HS-27A (cell line): ENCODE results near the gene CSK.
A peak's percentile ranks its signal among the peaks of the same experiment; 100 is the strongest.

Source experiments
- DNase-seq: peaks from one replicate; pipeline ENCODE4 v3.0.0-alpha.2; 2012; ENCODE audit warnings: low read depth, missing footprints

The CSK gene

DNA sequence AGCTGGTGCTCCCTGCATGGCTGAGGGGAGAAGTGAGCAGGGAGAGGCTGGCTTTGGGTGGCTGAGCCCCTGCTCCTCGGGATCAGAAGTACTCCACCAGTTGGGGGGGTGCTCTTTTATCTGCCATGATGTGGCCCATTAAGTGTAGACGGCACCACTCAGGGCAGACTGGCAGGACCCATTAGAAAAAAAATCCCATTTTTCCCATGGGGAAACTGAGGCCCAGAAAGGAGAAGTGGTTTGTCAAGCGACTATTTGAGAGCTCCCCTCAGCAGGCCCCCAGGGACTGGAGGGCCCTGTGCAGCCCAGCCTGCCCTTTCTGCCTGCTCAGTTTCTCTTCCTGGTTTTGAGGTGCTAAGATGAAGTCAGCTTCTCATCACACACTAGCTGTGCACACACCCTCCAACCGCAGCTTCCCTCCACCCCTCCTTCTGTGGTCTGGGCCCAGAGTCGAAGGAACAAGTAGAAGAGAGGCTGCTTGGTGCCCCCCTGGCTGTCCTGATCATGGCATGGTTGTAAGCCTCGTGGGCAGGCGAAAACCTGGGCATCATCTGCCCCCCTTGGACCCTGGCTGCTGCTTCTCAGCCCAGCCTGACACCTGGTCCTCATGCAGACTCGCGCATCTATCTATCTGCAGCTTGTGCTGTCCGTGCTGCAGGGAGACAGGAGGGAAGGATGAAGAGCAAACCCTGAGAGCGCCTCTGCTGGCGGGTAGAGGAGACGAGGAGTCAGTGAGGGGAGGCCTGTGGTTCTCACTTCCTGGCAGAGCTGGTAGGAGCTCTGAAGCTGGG lies 5.6 kb downstream of the CSK start:
- no peak for DNase-seq

- no peak for DNase-seq
Observed at GRCh38 chr15:74788042-74788682, 6.3 kb downstream of the CSK start.

- DNase-seq = no peak
Observed at GRCh38 chr15:74788683-74789151, 6.8 kb downstream of the CSK start.

GRCh38 chr15:74789171-74789631 lies 7.3 kb downstream of the CSK start:
- no peak for DNase-seq

DNA sequence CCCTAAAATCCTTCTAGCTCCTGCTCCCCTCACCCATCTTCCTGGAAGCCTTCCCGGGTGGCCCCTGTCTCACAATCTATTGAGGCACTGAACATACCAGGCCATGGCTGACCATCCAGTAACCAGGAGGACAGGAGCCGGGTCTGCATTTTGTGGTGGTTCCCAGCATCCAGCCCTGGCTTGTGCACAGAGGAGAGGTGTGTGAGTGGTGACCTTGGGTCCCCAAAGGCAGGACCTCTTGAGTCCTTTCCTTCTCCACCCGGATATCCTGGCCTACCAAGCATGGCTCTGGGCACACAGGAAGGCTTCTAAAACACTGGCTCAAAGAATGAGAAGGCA lies 7.8 kb downstream of the CSK start:
- no peak for DNase-seq

DNA sequence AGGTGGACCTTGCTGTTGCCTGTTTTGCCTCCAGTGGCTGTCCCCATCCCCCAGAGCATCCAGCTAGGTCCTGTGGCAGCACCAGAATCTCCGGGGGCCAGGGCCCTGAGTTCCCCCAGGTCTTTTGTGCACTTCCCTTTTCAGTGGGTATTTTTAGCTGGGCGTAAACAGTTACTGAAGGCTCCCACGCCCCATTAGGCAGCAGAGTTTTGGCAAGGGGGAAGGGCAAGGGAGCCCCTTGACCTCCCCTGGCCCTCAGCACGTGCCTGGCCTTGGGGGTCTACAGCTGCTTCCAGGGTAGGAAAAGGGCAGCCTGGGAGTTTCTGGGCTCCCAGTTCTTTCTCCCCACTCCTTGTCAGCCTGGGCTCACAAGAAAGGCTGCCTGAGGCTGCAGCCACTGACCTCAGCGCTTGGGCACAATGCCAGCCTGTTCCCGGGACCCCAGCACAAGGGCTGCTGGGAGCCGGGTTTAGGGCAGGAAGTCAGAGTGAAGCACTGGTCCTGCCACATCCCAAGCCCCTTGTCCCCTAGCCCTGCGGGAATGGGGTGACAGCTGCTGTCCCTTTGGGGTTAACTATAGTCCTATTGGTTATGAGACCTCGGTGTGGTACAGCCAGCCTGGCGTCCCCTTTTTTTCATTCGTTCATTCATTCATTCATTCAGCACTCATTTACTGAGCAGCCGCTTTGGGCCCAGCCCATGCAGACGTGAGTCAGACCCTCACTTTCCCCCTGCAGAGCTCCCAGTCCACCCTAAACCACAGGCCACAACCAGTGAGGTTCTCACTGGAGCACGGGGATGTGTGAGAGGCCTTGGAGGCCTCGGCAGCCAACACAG lies 8.4 kb downstream of the CSK start:
- DNase-seq = peak; percentile 93

GRCh38 chr15:74791007-74791406 lies 9.1 kb downstream of the CSK start:
- no peak for DNase-seq

DNA sequence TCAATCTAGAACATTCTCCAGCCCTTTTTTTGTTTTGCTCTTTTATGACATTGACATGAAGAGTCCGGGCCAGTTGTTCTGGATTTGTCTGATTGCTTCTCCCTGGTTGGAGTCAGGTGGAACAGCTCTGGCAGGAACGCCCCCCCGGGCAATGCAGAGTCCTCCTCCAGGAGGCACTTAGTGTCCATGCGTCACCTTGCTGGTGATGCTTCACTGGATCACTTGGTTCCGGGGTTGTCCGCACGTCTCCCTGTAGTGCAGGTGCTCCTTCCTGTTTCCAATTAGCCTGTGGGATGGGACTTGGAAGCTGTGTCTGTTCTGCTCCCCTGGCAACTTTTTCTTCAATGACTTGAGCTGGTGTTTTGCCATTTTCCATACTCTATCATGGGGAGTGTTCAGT lies 9.8 kb downstream of the CSK start:
- DNase-seq = no peak

DNA sequence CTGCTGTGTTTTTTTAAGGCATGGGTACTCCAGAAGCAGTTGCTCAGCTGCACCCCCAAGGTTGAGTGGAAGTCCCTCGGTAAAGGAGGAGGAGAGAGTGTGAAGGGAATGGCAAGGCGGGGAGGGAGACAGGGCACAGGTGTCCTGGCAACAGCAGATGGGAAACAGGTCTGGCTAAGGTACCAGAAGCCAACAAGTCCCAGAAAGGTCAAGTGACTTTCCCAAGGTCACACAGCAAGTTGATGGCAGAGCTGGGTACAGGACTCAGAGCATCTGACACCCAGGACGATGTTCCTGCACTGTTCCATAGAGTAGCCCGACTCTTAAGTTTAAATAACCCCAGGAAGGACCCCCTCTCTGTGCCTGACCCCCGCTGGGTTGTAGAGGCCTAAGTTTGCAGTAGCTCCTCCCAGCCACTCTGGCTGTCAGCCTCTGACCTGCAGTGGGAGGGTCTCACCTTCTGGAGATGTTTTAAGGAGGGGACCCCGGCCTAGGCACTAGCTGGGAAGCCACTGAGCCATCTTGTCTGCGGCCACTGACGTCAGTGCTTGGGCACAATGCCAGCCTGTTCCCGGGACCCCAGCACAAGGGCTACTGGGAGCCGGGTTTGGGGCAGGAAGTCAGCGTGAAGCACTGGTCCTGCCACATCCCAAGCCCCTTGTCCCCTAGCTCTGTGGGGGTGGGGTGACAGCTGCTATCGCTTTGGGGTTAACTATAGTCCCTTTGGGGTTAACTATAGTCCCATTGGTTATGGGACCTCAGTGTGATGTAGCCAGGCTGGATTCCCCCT lies 10.5 kb downstream of the CSK start:
- DNase-seq = no peak

GRCh38 chr15:74793135-74794028 lies 11.5 kb downstream of the CSK start:
- DNase-seq = no peak

- no peak for DNase-seq
Observed at GRCh38 chr15:74794248-74794969, 12.5 kb downstream of the CSK start.

DNA sequence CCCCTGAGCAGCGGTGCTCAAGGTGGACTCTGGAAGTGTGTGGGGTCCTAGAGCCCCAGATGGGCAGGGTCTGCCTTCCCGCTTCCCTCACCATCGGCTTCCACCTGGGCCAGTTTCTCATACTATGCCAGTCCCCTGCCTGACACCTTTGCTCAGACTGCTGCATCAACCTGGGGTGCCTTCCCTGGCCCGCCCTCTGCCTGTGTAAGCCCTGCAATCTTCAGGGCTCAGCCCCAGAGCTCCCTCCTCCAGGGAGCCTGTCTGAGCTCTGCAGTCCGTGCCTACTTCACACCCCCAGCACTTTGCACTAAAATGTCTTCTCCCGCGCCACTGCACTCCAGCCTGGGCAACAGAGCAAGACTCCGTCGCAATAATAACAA lies 13.1 kb downstream of the CSK start:
- no peak for DNase-seq

GRCh38 chr15:74795966-74796625 lies 14.2 kb downstream of the CSK start:
- no peak for DNase-seq

DNA sequence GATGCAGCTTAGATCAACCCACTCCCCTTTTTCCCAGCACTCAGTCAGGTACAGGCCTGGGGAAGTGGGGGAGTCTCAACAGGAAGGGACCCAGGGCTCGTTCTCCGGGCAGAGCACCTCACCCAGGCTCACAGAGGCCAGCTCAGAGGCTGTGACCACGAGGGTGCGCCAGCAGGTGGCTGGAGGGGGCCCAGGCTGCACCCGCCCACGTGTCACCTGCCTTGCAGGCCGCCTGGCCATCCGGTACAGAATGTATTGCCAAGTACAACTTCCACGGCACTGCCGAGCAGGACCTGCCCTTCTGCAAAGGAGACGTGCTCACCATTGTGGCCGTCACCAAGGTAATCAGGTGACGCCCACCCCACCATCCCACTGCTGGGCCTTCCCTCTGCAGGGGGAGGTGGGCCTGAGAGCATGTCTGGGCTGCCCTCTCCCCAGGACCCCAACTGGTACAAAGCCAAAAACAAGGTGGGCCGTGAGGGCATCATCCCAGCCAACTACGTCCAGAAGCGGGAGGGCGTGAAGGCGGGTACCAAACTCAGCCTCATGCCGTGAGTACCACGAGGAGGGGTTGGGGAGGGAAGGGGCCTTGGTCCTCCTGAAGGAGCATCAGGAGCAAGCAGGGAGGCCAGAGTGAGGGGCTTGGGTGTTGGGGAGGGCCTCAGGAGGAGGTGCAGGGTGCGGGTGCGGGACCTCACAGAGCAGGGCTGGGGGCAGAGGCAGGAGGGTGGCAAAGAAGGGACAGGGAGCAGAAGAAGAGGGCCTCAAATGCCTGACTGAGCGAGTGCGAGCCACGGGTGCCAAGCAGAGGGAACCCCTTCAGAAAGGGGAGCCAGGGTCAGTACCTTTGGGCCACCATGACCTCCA lies 16.7 kb downstream of the CSK start:
- DNase-seq = no peak

- no peak for DNase-seq
Observed at GRCh38 chr15:74799255-74799855, 17.5 kb downstream of the CSK start.

GRCh38 chr15:74799856-74800558 lies 18.1 kb downstream of the CSK start:
- DNase-seq = no peak

DNA sequence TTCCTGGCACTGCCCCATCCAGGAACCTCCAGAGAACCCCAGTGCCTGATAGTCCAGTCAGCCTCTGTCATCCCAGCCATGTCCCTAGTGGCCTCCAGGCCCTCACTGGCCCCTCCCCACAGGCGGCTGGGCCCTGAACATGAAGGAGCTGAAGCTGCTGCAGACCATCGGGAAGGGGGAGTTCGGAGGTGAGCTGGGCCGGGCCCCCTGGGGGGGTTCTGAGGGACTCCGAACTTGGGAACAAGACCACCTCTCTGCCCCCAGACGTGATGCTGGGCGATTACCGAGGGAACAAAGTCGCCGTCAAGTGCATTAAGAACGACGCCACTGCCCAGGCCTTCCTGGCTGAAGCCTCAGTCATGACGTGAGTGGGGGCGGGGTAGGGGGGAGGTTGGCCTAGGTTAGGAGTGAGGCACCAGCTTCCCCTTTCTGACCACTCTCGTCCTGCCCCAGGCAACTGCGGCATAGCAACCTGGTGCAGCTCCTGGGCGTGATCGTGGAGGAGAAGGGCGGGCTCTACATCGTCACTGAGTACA lies 18.7 kb downstream of the CSK start:
- DNase-seq = no peak
